Kidney (tissue), 14 donors: Measurements from ENCODE around the gene ARL5A. TPM values are rescaled to one million over a fixed set of nuclear protein-coding genes. Genes with fewer than 3 reads are reported as not detected.

Experiments used
- DNase-seq, 5 donors: peaks; one replicate each; pipeline ENCODE4 v3.0.0-alpha.2; 2013 to 2020
- FAIRE-seq: peaks from 2 replicates; lab custom pipeline; 2012; peaks lifted over from hg19 to GRCh38; lab: Jason Lieb, UNC
- H3K27ac ChIP-seq, 2 donors: one replicate each; pipeline ENCODE4 v1.7.0; 2013; ENCODE audit warnings: low read depth in 2 of 2, low read length in 2 of 2, inconsistent platforms in 1 of 2
- H3K27me3 ChIP-seq: one replicate; pipeline ENCODE4 v1.7.1; 2013; ENCODE audit warnings: low read length, inconsistent platforms; ENCODE audit not compliant: control insufficient read depth, insufficient read depth
- H3K36me3 ChIP-seq, 3 donors: one replicate each; pipeline versions ENCODE4 v1.7.0 to v1.7.1; 2013; ENCODE audit warnings: low read length in 3 of 3, control low read depth in 1 of 3, inconsistent platforms in 1 of 3; ENCODE audit not compliant: insufficient read depth in 3 of 3, control insufficient read depth in 2 of 3
- H3K4me1 ChIP-seq, 3 donors: one replicate each; pipeline versions ENCODE4 v1.7.0 to v1.7.1; 2013; ENCODE audit warnings: low read length in 3 of 3, inconsistent platforms in 1 of 3, low read depth in 1 of 3; ENCODE audit not compliant: control insufficient read depth in 2 of 3, insufficient read depth in 2 of 3
- H3K4me3 ChIP-seq, 3 donors: one replicate each; pipeline versions ENCODE4 v1.7.0 to v1.8.1; 2013; ENCODE audit warnings: low read length in 3 of 3, control low read depth in 1 of 3, inconsistent platforms in 1 of 3
- H3K9ac ChIP-seq, 3 donors: one replicate each; pipeline versions ENCODE4 v1.7.0 to v1.7.1; 2013; ENCODE audit warnings: low read length in 3 of 3, control low read depth in 1 of 3, inconsistent platforms in 1 of 3
- H3K9me3 ChIP-seq, 3 donors: one replicate each; pipeline versions ENCODE4 v1.7.0 to v1.7.1; 2013; ENCODE audit warnings: low read length in 3 of 3, control low read depth in 1 of 3, inconsistent platforms in 1 of 3; ENCODE audit not compliant: control insufficient read depth in 2 of 3, insufficient read depth in 1 of 3
- intact Hi-C: fragments of 100-400 bp; cut with DNase I; formaldehyde crosslinking; loops from one replicate; pipeline ENCODE4 v1.11.1; 2022
- polyA plus RNA-seq: library from polyadenylated mRNA; stranded (reverse); fragments of 350-450 nt; fragmentation: Illumina TruSeq; extraction: RNeasy Lipid Tissue Mini Kit (QIAGEN cat#74804); gene quantifications from one replicate; pipeline ENCODE4 v1.2.3, GENCODE V29; 2014; ENCODE audit warnings: low read depth, low replicate concordance; ENCODE audit not compliant: insufficient read depth
- total RNA-seq: library from RNA; stranded (reverse); fragmentation: NEBNext Ultra II Directional; extraction: Animal tissue kit (Norgen Biotek cat#: 25700); gene quantifications from one replicate; pipeline ENCODE4 v1.2.1, GENCODE V29; 2021
- TF ChIP-seq, protein P1 (sequence below): IDR thresholded peaks from 3 replicates; pipeline ENCODE4 v1.5.1; 2012; ENCODE audit warnings: mild to moderate bottlenecking, moderate library complexity, borderline replicate concordance; ENCODE audit not compliant: insufficient read depth; ENCODE audit errors: extremely low read depth
- donor health status: control.
- donor health status: control.
- donor health status: control.
- donor health status: control.
- donor health status: control.
- donor health status: DM: yes; HTN: yes; CAD: no.
- donor health status: Normal renal cell carcinoma (clear cell type).

Gene ARL5A
- total and polyA plus RNA-seq, 2 donors from 2014 or later = 18.1 to 47.3 TPM

DNA sequence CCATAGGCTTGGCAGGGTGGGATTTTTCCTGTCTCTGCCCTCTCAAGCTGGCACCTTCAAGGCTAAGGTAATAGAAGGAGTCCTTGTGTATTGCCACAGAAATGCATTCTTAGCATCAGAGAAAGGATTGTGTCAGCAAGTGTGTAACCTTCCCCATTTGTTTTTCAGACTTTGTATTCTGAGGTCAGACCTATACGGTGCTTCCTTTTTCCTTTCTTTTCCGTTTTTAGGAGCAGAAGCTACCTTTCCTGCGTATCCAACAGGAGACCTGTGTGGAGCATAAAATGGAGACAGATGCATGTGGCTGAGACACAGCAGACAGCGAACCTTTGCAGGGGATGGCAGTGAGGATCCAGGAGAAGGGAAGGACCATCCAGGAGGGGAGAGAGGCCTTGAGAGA lies 46.6 kb downstream of the ARL5A start:
- intact Hi-C loops = no loop called here
- Histone ChIP-seq H3K36me3 (peaks cover 0 to 18% (median 6%) of the 10 kb centered on the region in 3 donors), H3K27me3 (no peaks in the 10 kb centered on the region), H3K9ac (no peak overlapping the region), H3K4me1 (no peaks in the 10 kb centered on the region), H3K27ac (no peak overlapping the region), H3K4me3 (no peak overlapping the region), H3K9me3 (peaks cover 0 to 3% (median 0%) of the 10 kb centered on the region in 3 donors)
- no peak for FAIRE-seq
- no peak for DNase-seq
- TF ChIP-seq, protein P1, sequence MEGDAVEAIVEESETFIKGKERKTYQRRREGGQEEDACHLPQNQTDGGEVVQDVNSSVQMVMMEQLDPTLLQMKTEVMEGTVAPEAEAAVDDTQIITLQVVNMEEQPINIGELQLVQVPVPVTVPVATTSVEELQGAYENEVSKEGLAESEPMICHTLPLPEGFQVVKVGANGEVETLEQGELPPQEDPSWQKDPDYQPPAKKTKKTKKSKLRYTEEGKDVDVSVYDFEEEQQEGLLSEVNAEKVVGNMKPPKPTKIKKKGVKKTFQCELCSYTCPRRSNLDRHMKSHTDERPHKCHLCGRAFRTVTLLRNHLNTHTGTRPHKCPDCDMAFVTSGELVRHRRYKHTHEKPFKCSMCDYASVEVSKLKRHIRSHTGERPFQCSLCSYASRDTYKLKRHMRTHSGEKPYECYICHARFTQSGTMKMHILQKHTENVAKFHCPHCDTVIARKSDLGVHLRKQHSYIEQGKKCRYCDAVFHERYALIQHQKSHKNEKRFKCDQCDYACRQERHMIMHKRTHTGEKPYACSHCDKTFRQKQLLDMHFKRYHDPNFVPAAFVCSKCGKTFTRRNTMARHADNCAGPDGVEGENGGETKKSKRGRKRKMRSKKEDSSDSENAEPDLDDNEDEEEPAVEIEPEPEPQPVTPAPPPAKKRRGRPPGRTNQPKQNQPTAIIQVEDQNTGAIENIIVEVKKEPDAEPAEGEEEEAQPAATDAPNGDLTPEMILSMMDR = no peak

DNA sequence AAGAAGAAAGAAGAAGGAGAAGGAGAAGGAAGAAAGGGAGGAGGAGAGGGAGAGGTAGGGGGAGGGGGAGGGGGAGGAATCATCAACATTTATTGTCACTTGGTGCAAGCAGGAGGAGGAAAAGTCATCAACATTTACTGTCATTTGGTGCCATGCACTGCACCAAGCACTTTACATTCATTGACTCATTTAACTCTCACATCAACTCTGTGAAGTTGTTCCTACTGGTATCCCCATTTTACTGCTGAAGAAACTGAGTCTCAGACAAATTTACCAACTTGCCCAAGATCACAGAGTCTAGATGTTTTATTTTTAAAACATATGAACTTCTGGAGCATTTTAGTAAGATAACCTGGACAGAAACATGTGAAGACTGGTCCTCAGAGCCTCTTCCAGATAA lies 47.3 kb downstream of the ARL5A start:
- Histone ChIP-seq H3K9me3 (peaks cover 0 to 3% (median 0%) of the 10 kb centered on the region in 3 donors), H3K4me1 (no peaks in the 10 kb centered on the region), H3K9ac (no peak overlapping the region), H3K27me3 (no peaks in the 10 kb centered on the region), H3K27ac (no peak overlapping the region), H3K36me3 (peaks cover 0 to 21% (median 6%) of the 10 kb centered on the region in 3 donors), H3K4me3 (no peak overlapping the region)
- TF ChIP-seq, protein P1 = no peak
- FAIRE-seq (no peak), DNase-seq (no peak)
- intact Hi-C loops = no loop called here

DNA sequence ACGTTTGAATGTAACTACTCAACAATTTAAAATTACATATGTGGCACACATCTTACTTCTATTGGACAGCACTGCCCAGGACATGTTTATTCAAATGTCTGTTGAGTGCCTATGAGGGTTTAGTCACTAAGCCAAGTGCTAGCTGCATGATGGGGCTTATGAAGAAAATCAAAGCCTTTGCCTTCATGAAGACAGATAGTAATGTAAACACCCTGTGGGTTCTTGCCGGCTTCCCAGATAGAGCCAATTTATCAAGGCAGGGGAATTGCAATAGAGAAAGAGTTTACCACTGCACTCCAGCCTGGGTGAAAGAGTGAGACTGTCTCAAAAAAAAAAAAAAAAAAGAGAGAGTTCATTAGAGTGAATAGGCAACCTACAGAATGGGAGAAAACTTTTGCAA lies 50.3 kb downstream of the ARL5A start:
- DNase-seq (no peak), FAIRE-seq (no peak)
- intact Hi-C loops = no loop called here
- Histone ChIP-seq H3K9me3 (peaks cover 0 to 3% (median 0%) of the 10 kb centered on the region in 3 donors), H3K4me3 (no peak overlapping the region), H3K36me3 (peaks cover 0 to 12% (median 6%) of the 10 kb centered on the region in 3 donors), H3K4me1 (no peaks in the 10 kb centered on the region), H3K9ac (no peak overlapping the region), H3K27me3 (no peaks in the 10 kb centered on the region), H3K27ac (no peak overlapping the region)
- TF ChIP-seq, protein P1 = no peak

DNA sequence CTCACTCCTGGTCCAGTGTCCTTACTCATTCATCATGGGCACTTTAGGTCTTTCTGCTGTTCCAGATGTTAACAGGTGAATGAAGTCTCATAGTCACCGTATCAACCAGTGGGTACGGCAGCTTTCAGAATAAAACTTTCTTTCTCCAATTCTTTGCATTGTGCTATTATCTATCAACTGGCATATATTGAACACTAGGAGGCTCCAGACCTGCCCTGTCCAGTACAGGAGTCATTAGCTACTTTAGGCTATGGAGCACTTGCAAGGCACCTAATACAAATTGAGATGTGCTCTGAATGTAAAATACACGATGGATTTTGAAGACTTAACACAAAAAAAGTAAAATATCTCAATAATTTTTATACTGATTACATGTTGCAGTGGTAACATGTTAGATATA lies 50.7 kb downstream of the ARL5A start:
- H3K9ac ChIP-seq = no peak overlapping the region
- DNase-seq (no peak), FAIRE-seq (no peak)
- H3K27ac ChIP-seq = no peak overlapping the region
- H3K36me3 ChIP-seq = peaks cover 0 to 12% (median 6%) of the 10 kb centered on the region in 3 donors
- H3K4me1 ChIP-seq = no peaks in the 10 kb centered on the region
- no peak overlapping the region for H3K4me3 ChIP-seq
- H3K9me3 ChIP-seq = peaks cover 0 to 3% (median 0%) of the 10 kb centered on the region in 3 donors
- intact Hi-C loops = no loop called here
- TF ChIP-seq, protein P1 = no peak
- H3K27me3 ChIP-seq = no peaks in the 10 kb centered on the region
